GM21825 (cell line): ENCODE results near the gene WNK2.
"Not testable (repeated sequence)": the region's sequence is repeated elsewhere in the genome, so short reads cannot be mapped to it uniquely, and the experiment has no call there.

Experiments used
- ATAC-seq: cut with Tn5 transposase; IDR thresholded peaks from one replicate; pipeline ENCODE4 v1.9.1; 2021; ENCODE audit warnings: mild to moderate bottlenecking, moderate library complexity; ENCODE audit not compliant: unreplicated experiment

WNK2 gene

DNA sequence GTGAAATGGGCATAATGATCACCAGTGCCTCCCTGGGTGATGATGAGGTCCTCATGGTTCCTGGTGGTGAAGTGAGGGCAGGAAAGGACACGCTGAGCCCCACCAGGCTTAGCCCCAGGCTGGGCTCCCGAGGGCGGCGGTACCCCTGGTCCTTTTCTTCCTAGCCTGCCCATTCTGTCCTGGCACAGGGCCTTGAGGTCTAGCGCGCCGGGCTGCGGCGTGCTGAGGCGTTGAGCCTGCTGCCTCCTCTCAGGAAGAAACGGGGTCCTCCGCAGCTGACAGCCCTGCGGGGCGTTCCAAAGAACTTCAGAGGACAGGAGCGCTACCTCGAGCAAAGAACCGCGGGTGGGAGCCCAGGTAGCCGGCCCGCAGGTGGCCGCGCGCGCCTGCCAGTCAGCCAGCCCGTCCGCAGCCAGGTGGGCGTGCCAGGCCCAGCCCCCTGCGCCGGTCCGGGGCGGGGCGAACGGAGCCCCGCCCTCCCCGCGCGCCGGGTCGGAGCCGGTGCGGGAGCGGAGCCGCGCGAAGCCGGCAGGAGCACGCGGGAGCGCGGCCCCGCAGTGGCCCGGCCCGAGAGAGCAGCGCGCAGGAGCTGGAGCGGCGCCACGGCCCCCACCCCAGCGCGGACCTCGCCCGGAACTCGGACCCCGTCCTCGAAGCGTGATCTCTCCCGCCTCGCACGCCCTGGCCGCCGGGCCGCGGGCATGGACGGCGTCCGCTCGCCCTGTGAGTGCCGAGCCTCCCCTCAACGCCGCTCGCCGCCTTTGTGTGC, at the start of gene WNK2:
Gene WNK2, plus strand, starts transcription at position 477 of the 769 bp plus-strand sequence. CDS start 791 bp downstream, outside the sequence.
- ATAC-seq = no peak

DNA sequence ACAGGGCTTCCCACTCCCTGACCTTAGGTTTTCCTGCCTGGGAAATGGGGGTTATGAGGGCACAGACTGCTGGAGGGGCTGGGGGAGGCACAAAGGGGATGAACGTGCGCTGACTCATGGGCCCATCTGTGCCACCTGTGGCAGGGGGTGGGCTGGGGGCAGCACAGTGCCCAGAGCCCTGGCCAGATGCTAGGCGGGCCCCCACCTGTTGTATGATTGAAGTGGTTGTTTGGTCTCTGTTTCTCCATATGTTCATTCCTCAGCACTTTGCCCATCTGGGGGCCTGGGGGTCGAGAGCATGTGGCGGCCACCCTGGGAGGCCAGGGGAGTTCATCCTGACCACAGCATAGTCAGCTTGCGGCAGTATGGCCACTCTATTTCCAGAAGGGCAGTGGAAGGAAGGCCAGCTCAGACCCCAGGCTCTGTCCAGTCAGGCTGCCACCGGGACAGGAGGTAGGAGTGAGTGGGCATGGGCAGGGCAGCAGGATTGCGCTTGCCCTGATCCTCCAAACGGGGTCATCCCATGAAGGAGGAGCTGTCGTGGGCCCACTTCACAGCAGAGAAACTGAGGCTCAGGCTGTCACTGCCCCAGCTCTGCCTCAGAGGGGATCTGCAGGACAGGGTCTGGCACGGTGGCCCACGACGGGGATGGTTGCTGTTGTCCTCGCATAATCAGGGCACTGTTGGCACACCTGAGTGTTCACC, 49.0 kb upstream of the WNK2 start:
- ATAC-seq = no peak

DNA sequence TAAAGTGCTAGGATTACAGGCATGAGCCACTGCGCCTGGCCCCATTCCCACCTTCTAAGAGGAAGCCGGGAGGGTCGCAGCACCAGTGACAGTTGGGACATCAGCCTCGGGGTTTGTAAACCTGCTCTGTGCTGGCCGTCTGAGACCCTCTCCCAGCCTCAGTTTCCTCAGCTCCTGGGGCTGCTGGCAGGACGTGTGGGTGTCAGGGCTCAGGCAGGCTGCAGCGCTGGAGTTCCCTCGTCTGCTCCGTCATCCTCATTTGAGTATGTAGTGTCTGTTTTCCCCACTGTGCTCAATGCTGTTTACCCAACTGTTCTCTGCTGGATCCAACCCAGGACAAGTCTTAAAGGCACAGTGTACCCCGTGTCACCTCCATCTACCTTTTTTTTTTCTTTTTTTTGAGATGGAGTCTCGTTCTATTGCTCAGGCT, 47.9 kb upstream of the WNK2 start:
- ATAC-seq = no peak

DNA sequence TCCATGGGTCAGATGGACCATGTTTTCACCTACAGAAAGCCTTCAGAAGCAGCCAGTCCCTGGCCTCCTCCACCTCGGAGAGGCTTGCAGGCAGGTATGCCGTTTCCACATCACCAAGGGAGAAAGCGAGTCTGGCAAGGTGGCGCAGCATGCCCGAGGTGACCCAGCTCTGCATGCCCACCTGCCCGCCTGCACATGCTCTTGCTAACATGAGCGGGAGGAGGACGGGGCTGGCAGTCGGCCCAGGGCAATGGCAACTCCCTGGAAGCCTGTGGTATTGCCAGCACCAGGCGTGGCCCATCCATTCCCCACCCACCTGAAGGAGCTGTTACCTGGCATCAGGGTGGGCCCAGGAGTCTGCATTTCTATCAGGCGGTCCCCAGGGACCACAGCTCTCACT, 46.6 kb upstream of the WNK2 start:
- no peak for ATAC-seq

DNA sequence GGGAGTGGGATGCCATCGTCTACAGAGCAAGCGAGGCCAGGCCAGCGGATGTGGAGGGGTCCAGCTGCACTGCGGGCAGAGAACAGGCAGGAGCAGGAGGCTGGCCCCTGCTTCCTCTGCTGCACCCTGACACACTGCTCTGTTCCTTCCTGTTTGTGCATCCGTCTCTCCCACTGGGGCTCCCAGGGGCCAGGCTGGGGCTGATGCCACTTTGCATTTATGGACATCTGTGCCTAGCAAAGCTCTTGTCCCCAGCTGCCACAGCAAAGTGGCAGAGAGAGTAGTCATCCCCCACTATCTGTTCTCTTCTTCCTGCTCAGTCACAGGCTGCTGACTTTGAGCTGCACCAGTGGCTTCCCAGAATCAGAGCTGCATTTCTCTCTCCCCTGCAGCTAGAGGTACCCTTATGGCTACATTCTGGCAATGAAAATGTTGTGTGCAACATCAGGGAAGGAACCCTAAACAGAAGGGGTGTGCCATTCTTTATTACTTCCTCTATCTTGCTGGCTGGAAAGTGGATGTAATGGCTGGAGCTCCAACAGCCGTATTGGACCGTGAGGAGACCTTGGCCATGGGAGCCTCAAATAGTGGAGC, 45.7 kb upstream of the WNK2 start:
- ATAC-seq = no peak

DNA sequence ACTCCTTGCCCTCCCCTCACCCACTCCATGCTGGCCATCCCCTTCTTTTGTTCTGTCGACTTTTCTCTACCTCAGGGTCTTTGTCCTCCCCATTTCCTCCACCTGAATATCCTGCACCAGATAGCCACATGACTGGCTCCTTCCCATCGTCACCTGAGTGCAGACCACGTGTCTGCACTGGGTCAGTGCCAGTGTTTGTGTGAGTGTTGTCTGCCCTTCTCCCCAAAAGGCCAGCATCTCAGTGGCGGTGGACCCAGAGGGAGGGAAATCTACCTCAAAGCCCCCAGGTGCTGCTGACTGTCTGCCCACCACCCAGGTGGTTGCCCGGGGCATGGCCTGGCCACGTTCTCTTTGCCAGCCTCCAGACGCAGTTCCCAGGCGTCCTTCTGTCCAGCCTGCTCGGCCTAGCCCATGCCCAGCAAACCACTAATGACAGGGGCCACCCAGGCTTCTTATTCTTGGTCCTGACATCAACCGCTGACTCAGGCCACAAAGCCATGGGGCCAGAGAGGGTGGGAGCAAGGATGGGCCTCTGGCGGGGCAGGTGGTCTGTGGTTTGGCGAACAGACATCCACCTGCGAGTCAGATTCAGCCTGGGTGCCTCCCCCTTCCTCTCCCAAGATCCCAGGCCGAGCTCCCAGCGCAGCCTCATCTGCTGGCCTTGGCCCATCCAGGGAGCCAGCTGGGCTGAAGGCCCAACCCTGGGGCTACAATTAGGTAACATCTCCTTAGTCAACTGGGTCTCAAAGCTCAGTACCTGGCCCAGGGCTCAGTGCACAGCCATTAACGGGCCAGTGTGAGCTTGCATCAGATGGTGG, 44.4 kb upstream of the WNK2 start:
- no peak for ATAC-seq

DNA sequence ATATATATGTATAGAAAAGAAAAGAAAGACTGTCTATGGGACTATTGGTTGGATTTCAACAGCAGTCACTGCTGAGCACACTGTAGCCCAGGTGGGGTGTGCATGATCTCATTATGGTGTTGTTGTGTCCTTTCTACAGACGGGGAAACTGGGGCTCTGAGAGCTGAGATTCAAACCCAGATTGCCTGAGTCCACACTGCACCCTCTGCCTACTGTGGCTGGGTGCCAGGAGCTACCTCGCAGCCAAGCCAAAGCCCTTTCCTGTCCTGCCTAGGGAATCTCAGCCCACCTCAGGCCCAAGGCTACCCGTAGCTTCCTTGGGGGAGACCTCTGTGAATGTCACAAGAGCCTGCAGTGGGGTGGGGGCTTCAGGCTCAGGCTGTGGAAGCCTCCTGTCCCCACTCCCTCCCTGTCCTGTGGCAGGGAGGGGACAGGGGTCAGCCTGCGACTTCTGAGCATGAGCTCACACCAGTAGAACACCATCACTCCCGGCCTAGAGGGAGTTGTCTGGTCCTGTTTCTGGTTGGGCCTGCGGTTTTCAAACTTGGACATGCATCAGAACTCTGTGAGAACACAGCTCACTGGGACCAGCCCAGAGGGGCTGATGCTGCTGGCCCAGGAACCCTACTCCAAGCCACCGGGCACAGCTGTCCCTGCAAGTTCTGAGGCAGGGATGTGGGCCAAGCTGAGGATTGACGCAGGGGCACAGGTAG, 42.0 kb upstream of the WNK2 start:
- ATAC-seq = no peak

DNA sequence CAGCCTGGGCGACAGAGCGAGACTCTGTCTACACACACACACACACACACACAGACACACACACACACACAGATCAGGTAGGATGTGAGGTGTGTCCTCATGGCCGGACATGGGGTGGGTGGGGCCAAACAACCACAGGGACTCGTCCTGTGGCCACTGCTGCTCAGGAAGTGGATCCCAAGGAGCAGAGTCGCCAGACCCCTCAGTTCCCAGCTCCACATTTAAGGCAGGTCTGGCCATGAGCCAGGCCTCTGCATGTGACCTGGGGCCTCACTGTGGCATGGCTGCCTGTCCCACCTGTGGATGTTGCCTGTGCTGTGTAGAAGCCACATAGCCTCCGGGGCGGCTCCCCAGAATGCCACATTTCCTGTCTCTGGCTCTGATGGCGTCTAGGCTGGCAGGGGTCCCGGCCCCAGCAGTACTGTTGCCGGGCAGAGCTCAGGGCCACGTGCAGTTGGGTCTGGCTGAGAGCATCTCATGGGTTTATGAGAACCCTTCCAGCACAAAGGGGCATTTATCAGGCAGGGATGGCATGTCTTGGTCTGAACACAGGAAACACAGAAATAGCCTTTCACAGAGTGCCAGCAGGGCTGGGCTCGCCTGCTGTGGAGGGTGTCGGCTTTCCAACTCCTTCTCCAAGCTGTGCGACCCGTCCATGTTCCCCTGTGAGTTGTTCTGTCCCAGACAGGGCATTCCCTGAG, 40.0 kb upstream of the WNK2 start:
- ATAC-seq = no peak

DNA sequence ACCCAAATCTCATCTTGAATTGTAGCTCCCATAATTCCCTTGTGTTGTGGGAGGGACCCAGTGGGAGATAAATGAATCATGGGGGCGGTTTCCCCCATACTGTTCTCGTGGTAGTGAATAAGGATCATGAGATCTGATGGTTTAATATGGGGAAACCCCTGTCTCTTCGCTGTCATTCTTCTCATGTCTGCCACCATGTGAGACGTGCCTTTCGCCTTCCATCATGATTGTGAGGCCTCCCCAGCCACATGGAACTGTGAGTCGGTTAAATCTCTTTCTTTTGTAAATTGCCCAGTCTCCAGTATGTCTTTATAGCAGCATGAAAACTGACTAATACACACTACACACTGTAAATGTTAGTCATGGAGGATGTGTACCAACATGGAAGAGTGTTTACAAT, 37.2 kb upstream of the WNK2 start:
- not testable (repeated sequence) for ATAC-seq

DNA sequence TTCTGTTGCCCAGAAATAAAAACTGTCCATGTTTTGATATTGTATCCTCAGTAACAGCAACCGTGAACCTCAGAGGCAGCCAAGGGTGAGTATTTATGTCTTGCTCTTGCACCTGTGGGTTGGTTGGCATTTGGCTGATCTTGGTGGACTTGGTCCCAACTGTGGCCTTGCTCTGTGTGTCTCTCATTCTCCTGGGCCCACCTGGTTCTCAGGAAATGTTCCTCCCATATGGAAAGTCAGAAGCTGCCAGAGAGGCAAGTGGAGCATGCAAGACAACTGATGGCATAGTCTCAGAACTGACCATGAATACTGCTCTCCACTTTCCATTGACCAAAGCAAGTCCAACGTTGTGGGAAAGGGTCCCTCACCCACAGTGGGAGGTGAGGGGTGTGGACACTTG, 36.3 kb upstream of the WNK2 start:
- no peak for ATAC-seq

DNA sequence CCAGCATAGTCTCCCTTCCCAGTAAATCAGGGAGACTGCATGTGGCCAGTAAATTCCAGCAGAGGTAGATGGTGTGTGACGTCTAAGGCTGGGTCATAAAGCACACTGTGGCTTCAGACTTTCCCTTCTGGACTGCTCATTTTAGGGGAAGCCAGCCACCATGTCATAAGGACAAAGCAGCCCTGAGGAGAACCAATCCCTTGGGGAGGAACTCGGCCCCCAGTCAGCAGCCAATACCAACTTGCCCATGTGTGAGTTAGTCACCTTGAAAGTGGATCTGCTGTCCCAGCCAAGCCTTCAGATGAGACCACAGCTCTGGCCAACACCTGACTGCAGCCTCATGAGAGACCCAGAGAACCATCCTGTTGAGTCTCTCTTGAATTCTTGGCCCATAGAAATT, 35.2 kb upstream of the WNK2 start:
- ATAC-seq = no peak

DNA sequence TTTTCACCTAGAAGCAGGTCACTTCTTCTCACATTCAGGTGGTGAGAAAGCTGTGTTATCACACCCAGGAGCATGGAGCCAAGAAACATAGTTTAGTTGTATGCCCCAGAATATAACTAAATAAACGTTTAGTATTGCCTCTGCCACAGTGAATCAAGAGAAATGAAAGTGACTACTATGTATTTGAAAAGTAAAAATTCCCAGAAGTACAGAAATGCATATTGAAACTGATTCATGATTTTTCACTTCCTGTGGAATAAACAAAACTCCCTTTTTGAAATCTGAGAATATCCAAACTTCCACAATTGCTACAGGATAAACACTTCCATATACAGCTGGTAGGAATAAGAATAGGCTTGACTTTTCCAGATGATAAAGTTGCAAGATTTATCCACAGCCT, 34.6 kb upstream of the WNK2 start:
- no peak for ATAC-seq

DNA sequence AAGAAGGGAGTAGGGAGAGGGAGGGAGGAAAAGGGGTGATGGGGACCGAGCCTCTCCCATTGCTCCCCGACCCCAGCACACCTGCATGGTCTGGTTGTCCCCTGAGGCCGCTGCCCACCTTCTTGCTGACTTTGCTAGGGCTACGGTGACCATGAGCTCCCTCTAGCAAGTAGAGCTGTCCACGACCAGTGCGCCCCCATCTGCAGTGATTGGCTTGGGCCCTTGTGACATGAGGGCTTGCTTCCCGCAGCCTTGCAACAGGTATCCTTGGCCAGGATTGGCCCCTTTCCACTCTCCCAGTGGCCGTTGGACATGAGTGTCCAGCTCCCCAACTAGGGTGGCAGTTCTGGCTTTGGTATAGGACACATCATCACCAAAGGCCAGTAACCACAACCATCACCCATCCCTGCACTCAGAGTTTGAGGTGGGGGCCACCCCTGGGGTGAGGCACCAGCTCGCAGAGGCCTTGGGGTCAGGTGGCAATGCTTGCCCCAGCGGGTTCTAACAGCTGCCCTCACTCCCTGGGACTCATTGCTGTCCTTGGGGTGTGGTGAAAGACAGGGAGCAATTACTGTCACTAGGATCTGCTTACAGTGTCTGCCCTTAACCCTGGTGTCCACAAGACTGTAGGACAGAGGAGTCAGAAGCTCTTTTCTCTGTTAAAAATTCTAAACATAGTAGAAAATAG, 32.7 kb upstream of the WNK2 start:
- no peak for ATAC-seq

DNA sequence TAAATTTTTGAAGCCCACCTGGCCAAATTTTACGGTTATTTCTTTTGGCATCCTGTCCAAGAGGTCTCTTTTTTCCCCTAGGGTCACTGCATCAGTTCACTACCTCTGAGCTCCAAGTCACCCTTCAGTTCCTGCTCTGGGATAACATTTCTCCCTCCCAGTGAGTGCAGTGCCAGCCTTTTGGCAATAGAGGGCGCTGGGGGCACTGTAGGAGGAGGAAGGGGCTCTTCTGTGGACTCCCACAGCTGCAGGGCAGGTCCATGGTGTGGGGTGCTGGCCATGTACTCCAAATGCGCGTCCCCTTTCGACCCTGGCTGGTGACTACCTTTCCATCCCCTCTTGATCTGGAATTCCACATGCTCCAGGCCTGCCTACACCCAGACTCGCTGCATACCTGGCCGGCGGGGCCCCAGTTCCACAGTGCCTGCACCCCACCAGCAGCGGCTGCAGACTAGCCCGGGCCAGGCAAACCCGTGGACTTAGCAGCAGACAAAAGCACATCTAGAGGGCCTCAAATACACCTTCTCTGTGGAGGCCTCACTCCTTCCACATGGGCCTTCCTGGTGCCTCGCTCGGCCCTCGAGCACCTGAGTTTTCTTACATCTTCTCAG, 29.5 kb upstream of the WNK2 start:
- no peak for ATAC-seq

DNA sequence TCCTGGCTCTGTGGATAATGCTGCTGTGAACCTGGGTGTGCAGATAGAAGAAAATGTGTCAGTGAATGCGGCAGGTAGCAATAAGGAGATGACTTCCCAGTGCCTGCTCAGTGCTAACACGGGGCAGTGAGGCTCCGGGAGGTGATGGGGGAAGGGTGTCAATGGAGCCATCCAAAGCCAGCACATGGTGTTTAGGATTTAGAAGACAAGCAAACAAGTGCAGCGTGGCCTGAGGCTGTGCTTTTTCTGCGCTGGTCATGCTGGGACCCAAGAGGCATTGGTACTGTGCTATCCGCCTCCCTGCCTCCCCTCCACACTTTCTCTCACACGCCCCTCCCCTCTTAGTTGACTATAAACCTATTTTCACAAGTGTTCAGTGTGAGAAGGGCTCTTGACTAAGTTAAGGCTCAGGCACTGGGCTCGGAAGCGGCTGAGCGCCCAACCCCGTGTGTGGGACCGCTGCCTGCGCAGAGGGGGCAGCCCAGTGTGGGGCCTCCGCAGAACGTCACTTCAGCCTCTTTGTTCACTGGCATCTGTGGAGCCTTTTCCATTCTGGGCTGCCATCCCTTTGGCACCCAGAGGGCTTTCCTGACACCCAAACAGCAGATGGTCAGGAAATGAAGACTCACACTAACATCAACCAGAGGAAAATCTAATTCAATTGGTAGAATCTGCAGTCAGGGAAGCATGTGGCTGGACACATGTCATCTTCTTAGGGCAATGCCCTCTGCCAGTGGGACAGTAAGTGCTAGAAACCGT, 28.0 kb upstream of the WNK2 start:
- no peak for ATAC-seq

DNA sequence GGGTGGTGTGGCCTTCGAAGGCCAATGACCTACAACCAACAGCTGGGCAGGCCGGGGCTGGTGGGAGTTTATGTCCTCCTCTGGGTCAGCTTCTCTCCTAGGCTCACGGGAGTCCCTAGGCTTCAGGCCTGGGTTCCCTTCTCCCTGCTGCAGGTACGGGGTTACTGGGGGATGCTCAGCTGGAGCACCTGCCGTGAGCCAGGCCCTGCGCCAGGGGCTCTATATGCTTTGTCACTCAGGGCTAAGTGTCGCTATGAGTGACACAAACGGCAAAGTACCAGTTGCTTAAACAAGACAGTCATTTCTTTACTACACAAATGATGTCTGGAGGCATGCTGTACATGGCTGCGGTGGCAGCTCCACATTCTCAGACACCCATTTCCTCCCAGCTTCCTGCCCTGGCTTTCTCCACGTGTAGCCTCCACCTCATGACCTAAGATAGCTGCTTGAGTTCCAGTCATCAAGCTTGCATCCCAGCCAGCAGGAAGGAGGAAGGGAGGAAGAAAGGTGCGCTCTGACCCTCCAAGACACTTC, 27.4 kb upstream of the WNK2 start:
- ATAC-seq = no peak

DNA sequence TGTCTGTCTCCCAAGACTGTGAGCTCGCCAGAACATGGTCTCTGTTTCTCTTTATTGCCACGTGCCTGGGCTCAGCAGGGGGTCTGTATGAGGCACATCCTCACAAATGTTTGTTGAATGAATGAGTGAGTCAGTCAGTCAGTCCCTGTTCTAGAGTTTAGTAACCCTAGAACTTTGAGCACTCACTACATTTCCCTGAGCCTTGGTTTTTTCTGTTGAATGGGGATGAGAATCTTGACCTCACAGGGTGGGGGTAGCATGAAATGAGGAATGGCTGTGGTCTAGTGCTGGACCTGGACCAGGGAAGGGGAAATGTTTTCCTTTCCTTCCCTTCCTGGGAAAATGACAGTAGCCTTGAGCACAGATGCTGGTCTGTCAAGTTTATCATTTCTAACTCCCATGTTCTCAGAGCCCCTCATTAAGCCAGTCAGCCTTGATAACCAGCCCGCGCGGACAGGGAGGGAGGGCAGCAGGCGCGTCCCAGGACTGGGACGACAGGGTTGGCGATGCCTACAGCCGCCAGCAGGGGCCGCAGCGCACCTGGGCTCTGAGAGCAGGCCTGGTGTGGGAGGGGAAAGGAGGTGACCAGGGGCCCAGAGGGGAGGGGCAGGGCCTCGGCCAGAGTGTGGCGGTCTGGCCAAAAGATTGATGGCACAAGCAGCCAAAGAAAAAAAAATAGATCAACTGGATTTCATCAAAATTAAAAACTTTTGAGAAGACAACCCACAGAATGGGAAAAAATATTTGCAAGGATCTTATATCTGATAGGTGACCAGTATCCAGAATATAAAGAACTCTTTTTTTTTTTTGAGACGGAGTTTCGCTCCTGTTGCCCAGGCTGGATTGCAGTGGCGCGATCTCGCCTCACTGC, 24.1 kb upstream of the WNK2 start:
- ATAC-seq = peak; percentile 88
